Fibroblast of the conjunctiva (primary cell): ENCODE data around the gene CALY.

Experiments
- DNase-seq: peaks from one replicate; pipeline ENCODE4 v3.0.0-alpha.2; 2010; ENCODE audit warnings: low read depth

CALY gene

GRCh38 chr10:133287832-133288500 lies 48.7 kb downstream of the CALY start:
- DNase-seq = no peak

- DNase-seq = no peak
These were observed 50.3 kb downstream of the CALY start for GRCh38 chr10:133286366-133286765.

GRCh38 chr10:133285217-133285616 lies 51.5 kb downstream of the CALY start:
- no peak for DNase-seq

- DNase-seq = no peak
These were observed 52.8 kb downstream of the CALY start for GRCh38 chr10:133283931-133284330.

GRCh38 chr10:133282846-133283390 lies 53.8 kb downstream of the CALY start:
- no peak for DNase-seq

GRCh38 chr10:133281628-133282372 lies 54.9 kb downstream of the CALY start:
- DNase-seq = no peak

GRCh38 chr10:133281084-133281483 lies 55.6 kb downstream of the CALY start:
- no peak for DNase-seq

GRCh38 chr10:133280391-133281059 lies 56.2 kb downstream of the CALY start:
- no peak for DNase-seq

- no peak for DNase-seq
These were observed 57.1 kb downstream of the CALY start for GRCh38 chr10:133279326-133280226.

GRCh38 chr10:133278577-133279265 lies 58.0 kb downstream of the CALY start:
- no peak for DNase-seq

- DNase-seq = no peak
These were observed 58.6 kb downstream of the CALY start for GRCh38 chr10:133277993-133278576.

- no peak for DNase-seq
These were observed 59.3 kb downstream of the CALY start for GRCh38 chr10:133277277-133277992.

- DNase-seq = no peak
These were observed 60.1 kb downstream of the CALY start, which contains the start of gene ADAM8 for GRCh38 chr10:133276435-133277201. ADAM8 (minus strand) TSS chr10:133276868; CDS start chr10:133276817, 51 bp downstream.

GRCh38 chr10:133276100-133276434 lies 60.6 kb downstream of the CALY start:
- no peak for DNase-seq

- no peak for DNase-seq
These were observed 61.0 kb downstream of the CALY start for GRCh38 chr10:133275684-133276092.

- no peak for DNase-seq
These were observed 61.7 kb downstream of the CALY start for GRCh38 chr10:133274751-133275683.
